GM21381 (cell line): ENCODE results near the gene PTGIS.

Experiments used
- ATAC-seq: cut with Tn5 transposase; IDR thresholded peaks from one replicate; pipeline ENCODE4 v1.9.1; 2021; ENCODE audit warnings: mild to moderate bottlenecking, moderate library complexity; ENCODE audit not compliant: unreplicated experiment

The PTGIS gene

DNA sequence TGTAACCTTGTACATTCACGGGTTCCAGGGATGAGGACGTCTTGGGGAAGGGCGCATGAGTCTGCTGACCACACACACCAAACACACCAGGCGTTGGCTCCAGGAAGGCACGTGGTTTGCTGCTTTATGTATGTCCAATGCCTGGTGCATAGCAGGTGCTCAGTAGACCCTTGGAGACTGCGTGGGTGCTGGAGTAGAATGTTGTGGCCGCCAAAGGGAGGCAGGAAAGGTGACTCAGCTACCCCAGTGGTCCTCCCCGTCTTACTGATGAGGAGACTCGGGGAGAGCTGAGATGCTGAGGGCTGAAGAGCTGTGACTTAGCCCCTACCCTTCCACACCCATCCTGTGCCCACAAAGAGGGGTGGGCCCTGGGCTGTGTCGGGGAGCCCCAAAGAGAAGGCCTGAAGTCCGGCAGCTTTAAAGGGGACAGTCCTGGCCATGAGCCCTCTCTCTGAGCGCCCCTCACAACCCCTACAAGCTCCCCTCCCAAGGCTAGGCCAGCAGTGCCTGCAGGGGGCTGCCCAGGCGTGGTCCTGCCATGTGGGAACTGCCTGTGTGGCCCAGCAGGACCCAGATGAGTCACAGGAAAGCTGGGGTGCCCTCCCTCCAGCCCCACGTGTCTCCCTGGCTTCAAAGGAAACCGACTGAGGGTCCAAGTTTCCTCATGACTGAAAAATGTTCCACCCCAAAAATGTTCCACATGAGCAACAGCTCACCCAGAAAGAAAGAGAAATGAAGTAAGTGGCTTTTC lies 28.0 kb upstream of the PTGIS start:
- ATAC-seq = no peak

- ATAC-seq = no peak
These were observed 27.4 kb upstream of the PTGIS start for GRCh38 chr20:49595346-49595745.

DNA sequence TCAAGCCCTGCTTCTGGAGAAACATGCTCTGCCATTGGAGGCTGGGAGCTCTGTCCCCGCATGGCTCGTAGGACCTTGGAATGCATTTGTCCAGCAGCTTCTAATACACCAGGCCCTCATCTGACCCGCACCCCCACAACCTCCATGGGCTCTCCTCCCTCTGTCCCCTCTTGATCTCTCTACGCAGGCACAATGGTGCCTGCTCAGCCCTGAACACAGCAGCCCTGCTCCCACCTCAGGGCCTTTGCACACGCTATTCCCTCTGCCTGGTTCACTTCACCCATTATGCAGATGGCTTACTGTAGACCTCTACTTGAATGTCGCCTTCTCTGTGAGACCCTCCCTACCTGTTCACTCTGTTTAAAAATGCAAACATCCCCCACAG lies 27.0 kb upstream of the PTGIS start:
- ATAC-seq = no peak

DNA sequence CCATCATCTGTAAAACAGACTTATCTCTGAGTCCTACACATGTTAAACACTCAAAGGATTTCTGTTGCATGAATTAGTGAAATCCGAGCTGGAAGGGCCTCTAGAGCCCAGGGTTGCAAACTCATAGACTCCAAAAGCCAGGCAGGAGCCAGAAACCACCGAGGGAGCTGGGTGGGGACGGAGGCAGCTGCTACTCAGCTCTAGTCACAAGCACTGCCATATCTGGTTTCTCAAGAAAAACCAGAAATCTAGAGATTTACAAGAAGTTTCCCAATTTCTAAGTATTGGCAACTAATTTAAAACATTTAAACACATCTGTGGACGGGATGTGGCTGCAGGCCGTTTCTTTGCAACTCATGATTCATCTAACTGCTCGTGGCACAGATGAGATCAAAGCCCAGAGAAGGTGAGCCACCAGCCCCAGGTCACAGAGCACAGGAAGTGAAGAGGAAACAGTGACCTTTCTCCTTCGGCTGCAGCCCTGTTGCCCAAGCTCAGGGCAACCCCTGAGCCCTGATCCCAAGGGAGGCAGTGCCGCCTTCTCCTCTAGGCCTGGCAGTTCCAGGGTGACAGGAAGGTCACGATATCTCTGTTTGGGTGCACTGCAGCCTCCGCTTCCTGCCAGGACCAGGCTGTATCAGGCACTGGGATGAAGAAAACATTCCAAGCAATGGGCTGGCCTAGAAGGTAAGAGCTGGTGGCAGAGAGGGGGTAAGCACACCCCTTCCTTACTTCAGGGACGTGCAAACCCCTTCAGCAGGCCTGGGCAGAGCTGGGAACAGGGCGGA lies 26.4 kb upstream of the PTGIS start:
- no peak for ATAC-seq

DNA sequence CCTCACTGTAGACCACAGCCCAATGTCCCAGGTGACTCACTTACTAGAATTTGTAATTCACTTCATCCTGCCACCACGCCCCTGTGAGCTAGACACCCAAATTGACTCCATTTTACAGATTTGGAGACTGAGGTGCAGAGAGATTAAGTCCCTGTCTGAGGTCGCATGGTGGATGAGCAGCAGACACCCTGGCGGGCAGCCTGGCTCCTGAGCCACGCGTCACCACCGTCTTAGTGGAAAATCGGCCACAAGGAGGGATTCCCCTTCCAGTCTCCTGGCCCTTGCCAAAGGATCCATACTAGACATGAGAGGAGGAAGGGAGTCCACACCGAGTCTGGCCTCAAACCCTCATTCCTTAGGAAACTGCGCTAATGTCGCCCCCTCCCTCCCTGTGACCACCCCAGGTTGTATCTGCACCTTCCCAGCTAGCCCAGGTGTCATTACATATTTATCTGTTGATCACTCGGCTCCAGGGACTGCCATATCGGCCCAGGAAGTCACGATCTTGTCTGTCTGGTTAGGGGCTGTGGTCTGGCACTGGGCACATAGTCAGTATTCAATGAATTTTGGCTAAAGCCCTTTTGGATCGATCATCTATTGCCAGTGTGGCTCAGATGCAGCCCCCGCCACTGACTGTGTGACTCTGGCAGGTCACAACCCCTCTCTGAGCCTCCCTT lies 25.7 kb upstream of the PTGIS start:
- ATAC-seq = no peak

GRCh38 chr20:49592120-49592519 lies 24.2 kb upstream of the PTGIS start:
- no peak for ATAC-seq

- no peak for ATAC-seq
These were observed 23.4 kb upstream of the PTGIS start for GRCh38 chr20:49591217-49591865.

GRCh38 chr20:49590163-49591017 lies 22.5 kb upstream of the PTGIS start:
- no peak for ATAC-seq

DNA sequence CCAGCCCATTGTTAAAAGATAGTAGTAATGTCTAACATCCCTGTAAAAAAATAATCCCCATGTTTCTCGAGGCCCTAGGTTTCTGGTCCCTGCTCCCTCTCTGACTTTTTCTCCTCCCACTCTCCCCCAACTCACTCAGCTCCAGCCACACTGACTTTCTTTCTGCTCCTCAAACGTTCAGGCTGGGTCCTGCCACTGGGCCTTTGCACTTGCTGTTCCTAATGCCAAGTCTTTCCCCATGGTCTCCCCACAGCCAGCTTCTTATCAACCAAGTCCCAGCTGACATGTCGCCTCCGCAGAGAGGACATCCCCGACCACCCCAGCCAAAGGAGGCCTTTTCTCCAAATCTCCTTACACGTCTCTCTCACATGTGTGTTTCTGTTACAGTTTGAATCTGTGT lies 21.8 kb upstream of the PTGIS start:
- no peak for ATAC-seq

- ATAC-seq = no peak
These were observed 19.2 kb upstream of the PTGIS start for GRCh38 chr20:49587111-49587570.

- ATAC-seq = no peak
These were observed 17.8 kb upstream of the PTGIS start for GRCh38 chr20:49585585-49586245.

DNA sequence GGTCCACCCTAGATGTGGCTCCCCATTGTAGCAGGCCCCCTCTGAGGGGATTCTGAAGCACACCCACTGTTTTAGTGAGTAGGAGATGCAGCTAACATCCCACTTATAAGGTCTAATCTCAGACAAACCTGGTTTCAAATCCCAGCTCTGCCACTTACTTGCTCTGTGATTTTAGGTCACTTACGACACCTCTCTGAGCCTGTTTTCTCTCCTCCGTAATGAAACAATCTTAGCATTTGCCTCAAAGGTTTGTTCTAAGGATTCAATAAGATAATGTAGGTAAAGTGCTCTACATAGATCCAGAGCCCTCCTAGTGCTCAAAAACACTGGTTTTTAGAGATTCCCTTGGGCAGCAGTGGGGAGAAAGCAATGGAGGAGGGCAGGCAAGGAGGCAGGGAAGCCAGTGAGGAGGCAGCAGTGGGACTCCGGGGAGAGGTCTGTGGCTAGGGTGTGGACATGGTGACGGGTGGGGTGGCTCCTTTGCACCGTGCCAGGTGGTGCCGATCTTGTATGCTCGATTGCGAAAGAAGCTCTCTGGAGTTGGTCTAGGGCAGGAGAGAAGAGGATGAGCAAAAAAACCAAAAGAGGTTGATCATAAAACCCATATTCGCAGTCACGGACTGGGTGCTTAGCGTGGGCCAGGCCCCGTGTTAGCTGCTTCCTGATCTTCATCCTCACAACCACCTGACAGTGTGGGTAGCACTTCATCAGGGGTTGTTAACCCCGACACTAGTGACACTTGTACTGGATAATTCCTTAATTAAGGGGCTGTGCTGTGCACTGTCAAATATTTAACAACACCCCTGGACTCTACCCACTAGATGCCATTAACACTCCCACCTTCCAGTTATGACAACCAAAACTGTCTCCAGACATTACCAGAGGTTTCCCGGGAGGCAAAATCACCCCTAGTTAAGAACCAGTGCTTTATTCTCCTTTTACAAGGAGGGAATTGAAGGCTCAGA lies 16.8 kb upstream of the PTGIS start:
- no peak for ATAC-seq

DNA sequence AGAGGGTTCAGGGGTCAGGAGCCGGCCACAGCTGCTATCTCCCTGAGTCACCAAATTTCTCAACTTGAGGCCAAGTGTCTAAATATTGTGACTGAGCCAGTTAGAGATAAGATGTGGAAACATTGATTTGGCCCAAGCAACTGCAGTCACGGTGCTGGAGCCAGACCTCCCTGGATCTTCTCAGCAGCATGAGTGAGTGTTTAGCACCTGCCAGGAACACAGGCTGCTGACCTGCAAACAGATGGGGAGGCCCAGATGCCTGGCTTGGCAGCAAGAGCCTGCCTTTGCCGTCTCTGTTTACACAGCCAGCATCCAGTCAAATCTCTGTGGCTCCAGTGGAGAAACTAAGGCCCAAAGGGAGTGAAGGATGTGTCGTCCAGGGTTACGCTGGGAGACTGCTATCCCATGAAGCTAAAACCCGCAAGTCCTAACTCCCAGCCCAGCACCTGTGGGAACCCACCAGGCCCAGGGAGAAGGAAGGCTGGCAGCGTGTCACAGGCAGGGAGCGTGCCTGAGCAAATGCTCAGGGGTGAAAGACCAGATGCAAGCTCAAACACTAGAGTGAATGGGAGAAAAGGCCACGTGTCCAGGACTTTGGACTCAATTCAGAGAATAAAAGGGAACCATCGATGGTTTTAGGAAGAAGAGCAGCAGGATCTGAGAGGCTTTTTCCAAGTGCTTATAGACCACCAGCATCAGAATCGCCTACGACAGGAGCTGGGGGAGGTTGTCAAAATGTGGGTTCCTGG lies 15.9 kb upstream of the PTGIS start:
- ATAC-seq = no peak

DNA sequence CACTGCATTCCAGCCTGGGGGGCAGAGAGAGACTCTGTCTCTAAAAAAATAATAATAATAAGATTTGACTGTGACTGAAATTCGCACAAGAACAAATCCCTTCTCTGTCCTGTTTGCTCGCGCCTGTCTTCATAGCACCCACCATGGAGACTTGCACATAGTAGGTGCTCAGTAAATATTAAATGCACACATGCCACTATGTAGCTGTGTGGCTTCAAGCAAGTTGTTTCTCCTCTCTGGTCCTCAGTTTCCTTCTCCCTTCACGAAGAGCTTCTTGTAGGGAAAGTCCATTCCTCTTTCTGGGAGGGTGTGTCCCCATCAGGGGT lies 15.4 kb upstream of the PTGIS start:
- no peak for ATAC-seq

DNA sequence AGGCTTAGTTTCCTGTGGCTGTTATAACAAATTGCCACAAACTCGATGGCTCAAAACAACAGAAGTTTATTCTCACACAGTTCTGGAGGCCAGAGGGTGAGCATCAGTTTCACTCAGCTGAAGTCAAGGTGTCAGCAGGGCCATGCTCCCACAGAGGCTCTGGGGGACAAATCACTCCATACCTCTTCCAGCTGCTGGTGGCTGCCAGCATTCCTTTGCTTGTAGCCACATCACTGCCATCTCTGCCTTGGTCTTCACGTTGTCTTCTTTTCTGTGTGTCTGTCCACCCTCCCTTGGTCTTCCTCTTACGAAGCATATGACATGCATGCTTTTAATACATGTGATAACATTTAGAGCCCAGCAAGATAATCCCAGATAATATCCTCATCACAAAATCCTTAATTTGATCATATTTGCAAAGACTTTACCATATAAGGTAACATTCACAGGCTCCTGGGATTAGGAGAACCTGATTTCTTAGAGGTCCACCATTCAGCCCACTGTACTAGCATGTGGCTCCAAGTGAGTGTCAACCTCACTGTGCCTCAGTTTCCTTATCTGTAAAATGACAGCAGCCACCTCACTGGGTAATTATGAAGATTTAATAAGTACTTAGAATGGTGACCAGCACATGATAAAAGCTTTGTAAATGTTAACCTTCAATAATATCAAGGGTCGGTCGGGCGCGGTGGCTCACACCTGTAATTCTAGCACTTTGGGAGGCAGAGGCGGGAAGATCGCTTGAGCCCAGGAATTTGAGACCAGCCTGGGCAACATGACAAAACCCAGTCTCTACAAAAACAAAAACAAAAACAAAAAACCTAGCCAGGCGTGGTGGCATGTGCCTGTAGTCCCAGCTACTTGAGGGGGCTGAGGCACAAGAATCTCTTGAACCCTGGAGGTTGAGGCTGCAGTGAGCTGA lies 14.7 kb upstream of the PTGIS start:
- no peak for ATAC-seq

DNA sequence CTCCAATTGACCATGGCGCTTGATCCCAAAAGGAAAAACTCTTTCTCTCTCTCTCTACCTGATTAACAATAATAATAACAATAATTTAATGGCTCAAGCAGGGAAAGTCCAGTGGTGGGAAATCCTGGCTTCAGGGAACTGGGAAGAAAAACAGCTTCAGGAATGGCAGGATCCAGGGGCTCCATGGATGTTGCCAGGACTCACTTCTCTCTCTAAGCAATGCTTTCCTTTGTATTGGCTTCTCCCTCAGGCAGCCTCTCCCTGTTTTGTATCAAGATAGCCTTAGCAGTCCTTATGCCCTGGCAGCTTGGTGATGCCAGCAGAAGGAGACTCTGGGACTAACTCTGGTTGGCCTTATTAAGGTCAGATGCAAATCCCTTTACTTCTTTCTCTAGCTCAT lies 13.5 kb upstream of the PTGIS start:
- no peak for ATAC-seq

DNA sequence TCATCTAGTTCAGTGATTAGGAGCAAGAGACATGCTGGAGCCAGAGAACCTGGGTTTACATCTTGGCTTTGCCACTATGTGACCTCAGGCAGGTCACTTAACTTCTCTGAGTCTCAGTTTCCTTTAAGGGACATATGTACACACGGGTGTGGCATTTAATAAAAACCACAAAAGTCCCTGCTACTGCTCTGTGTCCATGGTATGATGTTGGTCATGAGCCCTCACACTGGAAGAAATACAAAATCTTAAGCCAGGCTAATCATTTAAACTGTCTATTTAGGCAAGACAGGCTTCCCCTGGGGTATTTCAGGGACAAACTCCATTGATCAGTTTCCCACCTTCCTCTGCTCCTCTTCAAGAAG lies 12.9 kb upstream of the PTGIS start:
- no peak for ATAC-seq
